Mesendoderm (in vitro differentiated cells): ENCODE measurements around the gene BHLHA15.
A peak's percentile ranks its signal among the peaks of the same experiment; 100 is the strongest.

ENCODE experiments used
- DNase-seq: peaks from one replicate; pipeline ENCODE4 v3.0.0; 2013
- H2AK5ac ChIP-seq: 2 replicates; pipeline ENCODE4 v1.6.1; 2013; ENCODE audit warnings: low read length, inconsistent platforms
- H2BK120ac ChIP-seq: 2 replicates; pipeline ENCODE4 v1.6.1; 2013; ENCODE audit warnings: low read depth, mild to moderate bottlenecking, low read length, moderate library complexity, mixed read lengths
- H2BK15ac ChIP-seq: replicated peaks from 2 replicates; pipeline ENCODE4 v1.6.1; 2013; ENCODE audit warnings: low read depth, mild to moderate bottlenecking, moderate library complexity
- H2BK5ac ChIP-seq: 2 replicates; pipeline ENCODE4 v1.6.1; 2013; ENCODE audit warnings: low read length, inconsistent platforms
- H3K18ac ChIP-seq: 2 replicates; pipeline ENCODE4 v1.6.1; 2013; ENCODE audit warnings: mild to moderate bottlenecking, low read length, mixed read lengths
- H3K23ac ChIP-seq: one replicate; pipeline ENCODE4 v1.6.1; 2013; ENCODE audit warnings: low read length
- H3K27ac ChIP-seq: 2 replicates; pipeline ENCODE4 v1.5.1; 2013; ENCODE audit warnings: low read depth, mild to moderate bottlenecking, inconsistent platforms, low read length, moderate library complexity
- H3K27me3 ChIP-seq: 2 replicates; pipeline ENCODE4 v1.6.1; 2013; ENCODE audit warnings: low read length, control low read depth, mild to moderate bottlenecking, inconsistent platforms; ENCODE audit not compliant: insufficient read depth, poor library complexity
- H3K36me3 ChIP-seq: 2 replicates; pipeline ENCODE4 v1.6.1; 2013; ENCODE audit warnings: low read length, inconsistent platforms; ENCODE audit not compliant: control insufficient read depth, insufficient read depth
- H3K4ac ChIP-seq: one replicate; pipeline ENCODE4 v1.6.1; 2013; ENCODE audit warnings: low read depth, mild to moderate bottlenecking, low read length, moderate library complexity
- H3K4me1 ChIP-seq: 2 replicates; pipeline ENCODE4 v1.6.1; 2013; ENCODE audit warnings: low read depth, low read length, inconsistent platforms; ENCODE audit not compliant: control insufficient read depth
- H3K4me2 ChIP-seq: 2 replicates; pipeline ENCODE4 v1.6.1; 2013; ENCODE audit warnings: low read length
- H3K4me3 ChIP-seq: 2 replicates; pipeline ENCODE4 v1.5.1; 2013; ENCODE audit warnings: mild to moderate bottlenecking, low read length
- H3K56ac ChIP-seq: one replicate; pipeline ENCODE4 v1.6.1; 2013; ENCODE audit warnings: low read length
- H3K79me1 ChIP-seq: 2 replicates; pipeline ENCODE4 v1.6.1; 2013; ENCODE audit warnings: low read length, inconsistent platforms
- H3K79me2 ChIP-seq: 2 replicates; pipeline ENCODE4 v1.6.1; 2013; ENCODE audit warnings: mild to moderate bottlenecking, low read length; ENCODE audit not compliant: control insufficient read depth, insufficient read depth
- H3K9ac ChIP-seq: 2 replicates; pipeline ENCODE4 v1.6.1; 2013; ENCODE audit warnings: low read length, inconsistent platforms
- H4K5ac ChIP-seq: one replicate; pipeline ENCODE4 v1.6.1; 2013; ENCODE audit warnings: low read length
- H4K8ac ChIP-seq: one replicate; pipeline ENCODE4 v1.6.1; 2013; ENCODE audit warnings: low read depth, mild to moderate bottlenecking, control low read depth, low read length, moderate library complexity
- WGBS: extraction: QIAGEN DNeasy Blood & Tissue Kit; methylation state at CpG from one replicate; pipeline ENCODE4 v1.1.7; 2013; ENCODE audit warnings: low lambda C conversion rate, missing lambda C conversion rate; ENCODE audit not compliant: insufficient coverage; ENCODE audit errors: extremely low coverage; 5-methylcytosine and 5-hydroxymethylcytosine counted together

BHLHA15 gene

DNA sequence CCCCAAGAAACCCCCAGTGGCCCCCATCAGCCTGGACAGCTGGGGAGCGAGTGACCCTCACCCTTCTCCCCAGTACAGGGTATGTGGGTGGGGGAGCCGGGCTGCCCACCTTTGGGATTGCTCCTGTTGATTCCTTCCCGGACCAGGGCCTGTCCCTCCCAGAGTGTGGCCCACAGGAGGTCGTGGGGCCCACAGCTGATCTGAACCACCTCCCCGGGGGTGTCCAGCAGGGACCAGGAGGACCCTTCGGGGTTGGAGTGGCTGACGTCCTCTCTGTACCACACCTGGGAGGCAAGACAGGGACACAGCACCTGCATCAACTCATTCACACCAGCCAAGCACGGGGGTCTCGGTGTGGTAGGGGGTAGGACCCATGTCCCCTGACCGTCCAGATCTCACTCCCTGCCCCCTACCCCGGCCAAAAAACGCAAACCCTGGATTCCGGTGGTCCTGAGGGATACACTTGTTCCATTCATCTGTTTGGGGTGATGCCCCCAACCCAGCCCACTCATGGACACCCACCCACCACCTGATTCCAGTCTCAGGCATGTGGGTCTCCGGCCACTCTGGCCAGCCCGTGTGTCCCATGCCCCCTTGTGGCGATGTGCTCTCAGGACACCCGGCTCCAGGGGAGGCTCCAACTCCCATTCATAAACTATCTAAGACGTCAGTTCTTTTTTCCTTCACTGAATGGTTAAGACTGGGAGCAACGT, 29.9 kb downstream of the BHLHA15 start:
- Histone ChIP-seq H4K8ac (no peak overlapping the region), H2BK5ac (no peak overlapping the region), H3K36me3 (no peaks in the 10 kb centered on the region), H3K27ac (no peak overlapping the region), H2AK5ac (no peak overlapping the region), H3K4ac (no peak overlapping the region), H4K5ac (no peak overlapping the region), H3K79me2 (no peaks in the 10 kb centered on the region), H3K27me3 (no peaks in the 10 kb centered on the region), H3K4me1 (no peaks in the 10 kb centered on the region), H3K56ac (no peak overlapping the region), H2BK15ac (no peak overlapping the region), H3K4me2 (no peak overlapping the region), H3K9ac (no peak overlapping the region), H3K4me3 (no peak overlapping the region), H3K79me1 (no peaks in the 10 kb centered on the region), H2BK120ac (no peak overlapping the region), H3K18ac (no peak overlapping the region), H3K23ac (no peak overlapping the region)
- no CpG with 5 or more reads among the region's 19 CpGs for WGBS
- peak; percentile 42 for DNase-seq

DNA sequence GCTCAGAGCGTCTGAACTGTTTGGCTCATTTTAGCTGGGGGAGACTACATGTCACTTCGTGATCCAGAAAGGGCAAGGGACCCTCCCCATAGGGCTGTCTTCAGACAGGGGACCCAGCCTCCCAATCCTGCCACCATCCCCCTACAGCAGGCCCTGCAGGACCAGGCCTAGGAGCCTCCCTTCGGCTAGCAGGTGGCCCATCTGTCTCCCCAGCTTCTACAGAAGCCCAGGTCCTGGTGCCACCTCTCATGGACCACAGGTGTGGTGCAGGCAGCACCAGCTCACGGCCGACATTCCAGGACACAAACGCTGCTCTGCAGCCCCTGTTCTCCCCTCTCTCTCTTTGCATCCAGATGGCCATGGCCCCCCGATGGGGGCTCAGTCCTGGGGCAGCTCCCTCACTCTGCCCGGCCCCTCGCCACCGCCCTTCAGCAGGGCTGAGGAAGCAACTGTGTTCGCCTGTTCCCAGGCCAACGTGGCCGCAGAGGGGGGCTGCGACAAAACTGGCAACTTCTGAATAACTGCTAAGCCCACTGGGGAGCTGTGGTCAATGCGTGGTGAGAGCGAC, 30.5 kb downstream of the BHLHA15 start:
- H2AK5ac ChIP-seq: no peak overlapping the region
- no peak overlapping the region for H3K56ac ChIP-seq
- DNase-seq: no peak
- H3K79me2 ChIP-seq: no peaks in the 10 kb centered on the region
- H3K36me3 ChIP-seq: no peaks in the 10 kb centered on the region
- no peak overlapping the region for H2BK120ac ChIP-seq
- no peak overlapping the region for H3K4ac ChIP-seq
- H3K27me3 ChIP-seq: no peaks in the 10 kb centered on the region
- H2BK5ac ChIP-seq: no peak overlapping the region
- no peak overlapping the region for H3K23ac ChIP-seq
- H2BK15ac ChIP-seq: no peak overlapping the region
- no CpG with 5 or more reads among the region's 16 CpGs for WGBS
- H4K8ac ChIP-seq: no peak overlapping the region
- no peaks in the 10 kb centered on the region for H3K79me1 ChIP-seq
- H3K4me3 ChIP-seq: no peak overlapping the region
- H3K18ac ChIP-seq: no peak overlapping the region
- no peak overlapping the region for H3K27ac ChIP-seq
- no peaks in the 10 kb centered on the region for H3K4me1 ChIP-seq
- no peak overlapping the region for H3K9ac ChIP-seq
- no peak overlapping the region for H3K4me2 ChIP-seq
- H4K5ac ChIP-seq: no peak overlapping the region

DNA sequence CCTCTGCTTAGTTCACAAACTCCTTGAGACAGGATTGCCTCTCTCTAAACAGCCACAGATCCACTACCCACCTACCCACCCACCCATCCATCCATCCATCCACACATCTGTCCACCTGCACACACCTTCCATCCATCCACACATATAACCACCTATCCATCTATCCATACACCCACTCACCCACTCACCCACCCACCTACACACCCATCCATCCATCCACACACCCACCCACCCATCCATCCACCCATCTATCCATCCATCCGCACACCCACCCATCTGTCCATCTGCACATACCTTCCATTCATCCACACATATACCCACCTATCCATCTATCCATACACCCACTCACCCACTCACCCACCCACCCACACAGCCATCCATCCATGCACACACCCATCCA, 31.1 kb downstream of the BHLHA15 start:
- Histone ChIP-seq H3K4me3 (no peak overlapping the region), H3K9ac (no peak overlapping the region), H3K56ac (no peak overlapping the region), H3K79me1 (no peaks in the 10 kb centered on the region), H3K27me3 (no peaks in the 10 kb centered on the region), H3K79me2 (no peaks in the 10 kb centered on the region), H3K18ac (no peak overlapping the region), H2BK120ac (no peak overlapping the region), H4K8ac (no peak overlapping the region), H2BK5ac (no peak overlapping the region), H3K23ac (no peak overlapping the region), H3K36me3 (no peaks in the 10 kb centered on the region), H2AK5ac (no peak overlapping the region), H4K5ac (no peak overlapping the region), H2BK15ac (no peak overlapping the region), H3K27ac (no peak overlapping the region), H3K4ac (no peak overlapping the region), H3K4me2 (no peak overlapping the region), H3K4me1 (no peaks in the 10 kb centered on the region)
- no CpG with 5 or more reads among the region's 1 CpG for WGBS
- no peak for DNase-seq

DNA sequence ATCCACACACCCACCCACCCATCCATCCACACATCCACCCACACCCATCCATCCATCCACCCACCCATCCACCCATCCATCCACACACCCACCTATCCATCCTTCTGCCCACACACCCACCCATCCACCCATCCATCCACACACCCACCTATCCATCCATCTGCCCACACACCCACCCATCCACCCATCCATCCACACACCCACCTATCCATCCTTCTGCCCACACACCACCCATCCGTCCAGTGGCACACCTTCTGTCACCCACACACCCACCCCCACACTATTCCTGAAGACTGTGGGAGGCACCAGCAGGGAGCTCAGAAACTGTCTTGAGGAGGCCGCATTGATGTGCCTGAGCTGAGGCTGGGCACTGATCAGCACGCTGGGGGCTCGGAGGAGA, 31.7 kb downstream of the BHLHA15 start:
- no peaks in the 10 kb centered on the region for H3K79me2 ChIP-seq

DNA sequence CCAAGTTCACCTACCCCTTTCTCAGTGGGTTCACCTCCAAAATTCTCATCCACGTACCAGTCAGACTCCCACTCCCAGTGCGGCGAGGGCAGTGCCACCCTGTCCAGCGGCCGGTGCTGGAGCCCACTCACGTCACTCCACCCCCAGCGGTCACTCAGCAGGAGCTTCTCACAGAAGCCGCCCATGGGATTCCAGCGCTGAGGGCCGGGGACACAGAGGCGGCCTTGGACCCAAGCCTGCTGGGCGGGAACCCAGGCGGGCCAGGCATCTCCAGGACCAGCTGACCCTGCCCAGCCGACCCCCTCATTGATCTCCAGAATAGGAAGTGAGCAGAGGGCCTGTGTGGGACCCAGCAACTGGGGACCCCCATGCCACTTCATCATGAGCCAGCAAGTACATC, 33.6 kb downstream of the BHLHA15 start:
- no peak overlapping the region for H4K5ac ChIP-seq
- no peaks in the 10 kb centered on the region for H3K27me3 ChIP-seq
- no peak overlapping the region for H2AK5ac ChIP-seq
- H3K23ac ChIP-seq: no peak overlapping the region
- no peak overlapping the region for H3K4me2 ChIP-seq
- WGBS: no CpG with 5 or more reads among the region's 14 CpGs
- no peak overlapping the region for H3K56ac ChIP-seq
- H2BK5ac ChIP-seq: no peak overlapping the region
- no peak overlapping the region for H3K4ac ChIP-seq
- no peaks in the 10 kb centered on the region for H3K4me1 ChIP-seq
- no peak overlapping the region for H3K4me3 ChIP-seq
- H3K9ac ChIP-seq: no peak overlapping the region
- H2BK15ac ChIP-seq: no peak overlapping the region
- H3K36me3 ChIP-seq: no peaks in the 10 kb centered on the region
- H2BK120ac ChIP-seq: no peak overlapping the region
- no peak overlapping the region for H4K8ac ChIP-seq
- H3K79me2 ChIP-seq: no peaks in the 10 kb centered on the region
- no peaks in the 10 kb centered on the region for H3K79me1 ChIP-seq
- no peak overlapping the region for H3K27ac ChIP-seq
- no peak for DNase-seq
- H3K18ac ChIP-seq: no peak overlapping the region

More for the DNA sequence above, 31.7 kb downstream of the BHLHA15 start:
- Histone ChIP-seq H4K8ac (no peak overlapping the region), H3K27me3 (no peaks in the 10 kb centered on the region), H3K36me3 (no peaks in the 10 kb centered on the region), H3K79me1 (no peaks in the 10 kb centered on the region), H3K4me3 (no peak overlapping the region), H3K23ac (no peak overlapping the region), H3K9ac (no peak overlapping the region), H3K56ac (no peak overlapping the region), H2BK120ac (no peak overlapping the region), H2BK15ac (no peak overlapping the region), H3K27ac (no peak overlapping the region), H3K18ac (no peak overlapping the region), H3K4me1 (no peaks in the 10 kb centered on the region), H4K5ac (no peak overlapping the region), H3K4me2 (no peak overlapping the region), H3K4ac (no peak overlapping the region), H2BK5ac (no peak overlapping the region), H2AK5ac (no peak overlapping the region)
- WGBS: no CpG with 5 or more reads among the region's 4 CpGs
- DNase-seq: no peak

DNA sequence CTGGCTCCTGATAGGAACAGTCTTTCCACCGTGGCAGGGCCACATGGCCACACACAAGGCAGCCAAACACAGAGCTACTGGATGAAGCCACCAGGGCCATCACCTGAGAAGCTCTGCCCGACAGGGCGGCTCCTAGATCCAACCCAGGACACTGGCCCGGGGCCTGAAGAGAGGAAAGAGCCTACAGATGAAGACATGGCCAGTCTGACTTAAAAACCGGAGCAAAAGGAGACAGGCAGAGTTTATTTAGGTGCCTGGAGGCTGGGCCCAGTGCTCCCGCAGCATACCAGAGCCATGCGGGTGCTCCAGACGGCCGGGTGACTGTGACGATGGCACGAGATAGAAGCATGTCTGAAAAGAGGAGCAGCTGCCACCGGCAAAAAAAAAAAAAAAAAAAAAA, 36.9 kb downstream of the BHLHA15 start:
- Histone ChIP-seq H3K27ac (no peak overlapping the region), H3K4me2 (no peak overlapping the region), H2BK15ac (no peak overlapping the region), H3K4me1 (peaks cover 2% of the 10 kb centered on the region), H3K4ac (no peak overlapping the region), H3K27me3 (no peaks in the 10 kb centered on the region), H3K36me3 (no peaks in the 10 kb centered on the region), H3K56ac (no peak overlapping the region), H2BK120ac (no peak overlapping the region), H2AK5ac (no peak overlapping the region), H3K79me2 (no peaks in the 10 kb centered on the region), H3K9ac (no peak overlapping the region), H3K18ac (no peak overlapping the region), H3K79me1 (peaks cover under 1% of the 10 kb centered on the region), H4K8ac (no peak overlapping the region), H3K4me3 (no peak overlapping the region), H3K23ac (no peak overlapping the region), H2BK5ac (no peak overlapping the region), H4K5ac (no peak overlapping the region)
- DNase-seq: no peak
- no CpG with 5 or more reads among the region's 12 CpGs for WGBS
